HepG2 (cell line): ENCODE measurements around the gene SLC22A7. TPM values are rescaled to one million over a fixed set of nuclear protein-coding genes. Genes with fewer than 3 reads are reported as not detected.

ENCODE experiments used
- ATAC-seq: fragments of 200-7000 bp; cut with Tn5 transposase; 3 replicates; pipeline ENCODE4 v1.9.1; 2020; ENCODE audit warnings: mild to moderate bottlenecking, moderate library complexity
- BruUV-seq: library from RNA; stranded (reverse); fragments of 400-500 nt; replicated peaks from 2 replicates; lab custom pipeline; 2021; lab: Mats Ljungman, UMichigan
- CTCF ChIA-PET: fragments of 300-600 bp; formaldehyde crosslinking; extraction: SDS; loops from one replicate; lab custom pipeline; 2021; ENCODE audit warnings: low total read pairs, inconsistent platforms, low intra/inter-chr PET ratio; lab: Yijun Ruan, JAX
- POLR2A ChIA-PET: fragments of 350-600 bp; sonication (Branson Sonifier 250); formaldehyde crosslinking; loops from one replicate; lab custom pipeline; 2020; ENCODE audit warnings: antibody characterized with exemption, inconsistent platforms; lab: Yijun Ruan, JAX
- DNase-seq: peaks from one replicate; pipeline ENCODE4 v3.0.0-alpha.2; 2015; ENCODE audit warnings: low spot score
- FAIRE-seq: peaks from 3 replicates; lab custom pipeline; 2011; peaks lifted over from hg19 to GRCh38; lab: Jason Lieb, UNC
- H2AFZ ChIP-seq: one replicate; pipeline ENCODE4 v1.6.1; 2011; ENCODE audit warnings: low read length, inconsistent platforms
- H3K27ac ChIP-seq: fragments of 300-600 bp; 3 replicates; pipeline ENCODE4 v1.8.0; 2011; ENCODE audit warnings: mixed run types, mild to moderate bottlenecking, mixed read lengths, low read length, inconsistent platforms; ENCODE audit not compliant: insufficient read depth; ENCODE audit errors: extremely low read length
- H3K27me3 ChIP-seq, 2 experiments: fragments of 200-600 bp in 1 of 2; 2 replicates in 1 of 2; 3 replicates in 1 of 2; pipeline versions ENCODE4 v1.6.0 to v1.8.0; 2011; ENCODE audit warnings: low read length in 2 of 2, mild to moderate bottlenecking in 2 of 2, moderate library complexity in 2 of 2, inconsistent platforms in 1 of 2; ENCODE audit not compliant: insufficient read depth in 2 of 2, control insufficient read depth in 1 of 2
- H3K36me3 ChIP-seq, 2 experiments: fragments of 200-600 bp in 1 of 2; replicated peaks in 1 of 2; 2 replicates in 1 of 2; 3 replicates in 1 of 2; pipeline versions ENCODE4 v1.5.1 to v1.8.0; 2011; ENCODE audit warnings: low read length in 2 of 2, inconsistent platforms in 1 of 2; ENCODE audit not compliant: insufficient read depth in 2 of 2, control insufficient read depth in 1 of 2
- H3K4me1 ChIP-seq: 2 replicates; pipeline ENCODE4 v1.5.1; 2012; ENCODE audit warnings: low read length, inconsistent platforms; ENCODE audit not compliant: insufficient read depth
- H3K4me2 ChIP-seq: 2 replicates; pipeline ENCODE4 v1.6.0; 2011; ENCODE audit warnings: low read depth, low read length, inconsistent platforms
- H3K4me3 ChIP-seq, 3 experiments: fragments of 200-600 bp in 1 of 3; sonication (generic), shearing (Covaris generic) in 1 of 3; replicated peaks in 1 of 3; 2 replicates each; pipeline ENCODE4 v1.5.1; 2011 to 2016; ENCODE audit warnings: low read length in 3 of 3, inconsistent platforms in 2 of 3, low read depth in 2 of 3, mild to moderate bottlenecking in 2 of 3, control low read depth in 1 of 3, mixed read lengths in 1 of 3; ENCODE audit not compliant: insufficient read depth in 1 of 3
- H3K79me2 ChIP-seq: one replicate; pipeline ENCODE4 v1.6.1; 2011; ENCODE audit warnings: low read length, inconsistent platforms; ENCODE audit not compliant: insufficient read depth
- H3K9ac ChIP-seq: 2 replicates; pipeline ENCODE4 v1.6.0; 2011; ENCODE audit warnings: mild to moderate bottlenecking, low read depth, low read length, inconsistent platforms; ENCODE audit not compliant: insufficient read depth
- H3K9me3 ChIP-seq: 2 replicates; pipeline ENCODE4 v1.5.1; 2012; ENCODE audit warnings: mild to moderate bottlenecking, low read length
- H4K20me1 ChIP-seq: 2 replicates; pipeline ENCODE4 v1.6.0; 2011; ENCODE audit warnings: inconsistent platforms, mild to moderate bottlenecking, low read length, moderate library complexity; ENCODE audit not compliant: insufficient read depth
- ARNT2 ChIP-seq: sonication (generic); formaldehyde crosslinking; IDR thresholded peaks from 2 replicates; pipeline ENCODE4 v1.8.0; 2022; ENCODE audit warnings: mild to moderate bottlenecking, low read depth, missing genetic modification reagents, moderate library complexity
- CBX1 ChIP-seq: IDR thresholded peaks from one replicate; pipeline ENCODE4 v1.6.1; 2016; ENCODE audit warnings: antibody characterized with exemption, low read depth
- FOXA3 ChIP-seq: IDR thresholded peaks from 2 replicates; pipeline ENCODE4 v1.6.1; 2016; ENCODE audit warnings: missing genetic modification reagents, missing compliant biosample characterization
- FOXC1 ChIP-seq: sonication (generic); formaldehyde crosslinking; IDR thresholded peaks from 2 replicates; pipeline ENCODE4 v1.8.0; 2022; ENCODE audit warnings: mild to moderate bottlenecking, missing genetic modification reagents, borderline replicate concordance
- FOXO1 ChIP-seq: sonication (generic); formaldehyde crosslinking; IDR thresholded peaks from 2 replicates; pipeline ENCODE4 v1.4.0; 2020; ENCODE audit warnings: missing genetic modification reagents
- HOXD1 ChIP-seq: sonication (generic); formaldehyde crosslinking; IDR thresholded peaks from 2 replicates; pipeline ENCODE4 v1.5.0; 2020; ENCODE audit warnings: missing genetic modification reagents
- IRF1 ChIP-seq: sonication (generic); formaldehyde crosslinking; IDR thresholded peaks from 2 replicates; pipeline ENCODE4 v1.4.0; 2020; ENCODE audit warnings: low read depth, mild to moderate bottlenecking, missing genetic modification reagents
- MEIS2 ChIP-seq: sonication (generic); formaldehyde crosslinking; IDR thresholded peaks from 2 replicates; pipeline ENCODE4 v1.9.0; 2021; ENCODE audit warnings: mild to moderate bottlenecking, missing genetic modification reagents
- MTA3 ChIP-seq: sonication (generic); formaldehyde crosslinking; IDR thresholded peaks from 2 replicates; pipeline ENCODE4 v1.4.0; 2020; ENCODE audit warnings: missing genetic modification reagents
- NFATC3 ChIP-seq: sonication (generic); formaldehyde crosslinking; IDR thresholded peaks from 2 replicates; pipeline ENCODE4 v1.5.1; 2020; ENCODE audit warnings: mild to moderate bottlenecking, missing genetic modification reagents
- PBX2 ChIP-seq: IDR thresholded peaks from 2 replicates; pipeline ENCODE4 v1.6.1; 2016; ENCODE audit warnings: control low read depth
- STAT6 ChIP-seq: sonication (generic); formaldehyde crosslinking; IDR thresholded peaks from 2 replicates; pipeline ENCODE4 v1.4.0; 2020; ENCODE audit warnings: missing genetic modification reagents, mild to moderate bottlenecking, borderline replicate concordance
- ZNF20 ChIP-seq: sonication (generic); formaldehyde crosslinking; IDR thresholded peaks from 2 replicates; pipeline ENCODE4 v1.4.0; 2020; ENCODE audit warnings: mild to moderate bottlenecking, moderate library complexity, missing genetic modification reagents
- ZNF263 ChIP-seq: sonication (generic); formaldehyde crosslinking; IDR thresholded peaks from 2 replicates; pipeline ENCODE4 v1.4.0; 2020; ENCODE audit warnings: missing genetic modification reagents
- ZNF484 ChIP-seq: sonication (generic); formaldehyde crosslinking; IDR thresholded peaks from 2 replicates; pipeline ENCODE4 v1.5.1; 2020; ENCODE audit warnings: mild to moderate bottlenecking, low read depth, missing genetic modification reagents, borderline replicate concordance
- ZNF562 ChIP-seq: sonication (generic); formaldehyde crosslinking; IDR thresholded peaks from 2 replicates; pipeline ENCODE4 v1.8.0; 2022; ENCODE audit warnings: missing genetic modification reagents, borderline replicate concordance
- ZNF607 ChIP-seq: sonication (generic); formaldehyde crosslinking; IDR thresholded peaks from 2 replicates; pipeline ENCODE4 v1.5.1; 2020; ENCODE audit warnings: missing genetic modification reagents, mild to moderate bottlenecking, borderline replicate concordance
- ZNF639 ChIP-seq: conservative IDR thresholded peaks from 2 replicates; pipeline ENCODE4 v1.6.1; 2018; ENCODE audit warnings: missing genetic modification reagents
- ZSCAN21 ChIP-seq: sonication (generic); formaldehyde crosslinking; IDR thresholded peaks from 2 replicates; pipeline ENCODE4 v1.8.0; 2022; ENCODE audit warnings: mild to moderate bottlenecking, missing genetic modification reagents, moderate library complexity, borderline replicate concordance
- WGBS: methylation state at CpG from one replicate; pipeline ENCODE4 v1.1.6; 2017; ENCODE audit warnings: low lambda C conversion rate; 5-methylcytosine and 5-hydroxymethylcytosine counted together
- in situ Hi-C: cut with HindIII; loops from 2 replicates; pipeline ENCODE4 v1.10.0; 2017; ENCODE audit warnings: low pct_unique_long_range_greater_than_20kb; ENCODE audit not compliant: extremely low pct_ligation_motif_present
- intact Hi-C: fragments of 100-400 bp; cut with micrococcal nuclease; formaldehyde crosslinking; loops from one replicate; pipeline ENCODE4 v1.10.0; 2022; ENCODE audit not compliant: unreplicated experiment
- polyA plus RNA-seq, 8 experiments: library from polyadenylated mRNA; depleted of rRNA in 3 of 8; stranded (reverse) in 7 of 8; unstranded in 1 of 8; fragments of >200 nt; fragmentation: Illumina TruSeq in 4 of 8; extraction: Trizol in 4 of 8; gene quantifications; 2 replicates each; pipeline versions ENCODE4 v1.2.1 to v1.2.3, GENCODE V29; 2011 to 2016; ENCODE audit warnings: low read depth in 4 of 8, missing spikeins in 1 of 8, mixed read lengths in 1 of 8; ENCODE audit not compliant: insufficient read depth in 1 of 8
- total RNA-seq, 5 experiments: library from RNA; depleted of rRNA; stranded (reverse); fragments of >200 nt; fragmentation: Illumina TruSeq; extraction: Trizol; gene quantifications; 2 replicates each; pipeline ENCODE4 v1.2.3, GENCODE V29; 2016; ENCODE audit warnings: low read depth in 1 of 5

Gene SLC22A7
- total and polyA plus RNA-seq, 2 of the 13 experiments (the other 11 are each of a cell fraction or from before 2014, with no cell fraction given), result 5.3 to 22.6 TPM

GRCh38 chr6:43274916-43275597 is 23.0 kb upstream of the SLC22A7 start:
- POLR2A ChIA-PET, result interaction anchor here (0.6 to 20.0 kb wide), 4 partner anchors 15 to 296 kb away, joined by 3 to 314 read pairs (median 40); partner anchors contain the start of gene SLC22A7
- CTCF ChIA-PET, result no interaction called here
- Histone ChIP-seq H4K20me1 (no peaks in the 10 kb centered on the region), H3K4me2 (peak overlapping the region; percentile 93), H3K36me3 (no peaks in the 10 kb centered on the region), H3K4me3 (peak overlapping the region; percentile 59 to 86 (median 78)), H3K9me3 (no peaks in the 10 kb centered on the region), H3K27me3 (no peaks in the 10 kb centered on the region), H3K79me2 (peaks cover 7% of the 10 kb centered on the region), H2AFZ (no peak overlapping the region), H3K4me1 (peaks cover 96% of the 10 kb centered on the region), H3K27ac (peak overlapping the region; percentile 94), H3K9ac (peak overlapping the region; percentile 97)
- peak; percentile 54 for ATAC-seq
- intact Hi-C loops, result no loop called here
- 1% methylated on average over 21 of the region's 65 CpGs for WGBS
- DNase-seq, result peak; percentile 67
- FAIRE-seq, result no peak
- in situ Hi-C loops, result no loop called here
- BruUV-seq, result no TSS peak
- TF ChIP-seq MTA3 (CRISPR knock-in tag) (no peak), ZNF263 (CRISPR knock-in tag) (no peak; the same call in none of the 2 replicates), MEIS2 (CRISPR knock-in tag) (peak; percentile 84), FOXO1 (peak; percentile 67), ZNF484 (CRISPR knock-in tag) (no peak), NFATC3 (no peak), ZNF639 (CRISPR knock-in tag) (0 out of 2 replicates have a peak, but pooled peaks have one; percentile 30), FOXA3 (CRISPR knock-in tag) (peak; percentile 41; the same call in 1 of the 2 replicates), ZNF607 (peak; percentile 80; the same call in 1 of the 2 replicates), CBX1 (no peak), IRF1 (no peak), ZSCAN21 (CRISPR knock-in tag) (peak; percentile 75; the same call in 1 of the 2 replicates), ARNT2 (CRISPR knock-in tag) (peak; percentile 83), ZNF562 (CRISPR knock-in tag) (no peak), HOXD1 (CRISPR knock-in tag) (peak; percentile 85; the same call in 1 of the 2 replicates), PBX2 (CRISPR knock-in tag) (no peak), ZNF20 (CRISPR knock-in tag) (no peak), STAT6 (CRISPR knock-in tag) (no peak), FOXC1 (CRISPR knock-in tag) (peak; percentile 91)
